Calu3 (cell line): ENCODE measurements around the gene SCO1. TPM values are rescaled to one million over a fixed set of nuclear protein-coding genes. Genes with fewer than 3 reads are reported as not detected.

Experiments used
- BruUV-seq: library from RNA; stranded (reverse); fragments of 400-500 nt; replicated peaks from 2 replicates; lab custom pipeline; 2021; lab: Mats Ljungman, UMichigan
- CTCF ChIA-PET: fragments of 300-600 bp; sonication (Branson Sonifier 250); formaldehyde crosslinking; loops from one replicate; lab custom pipeline; 2022; ENCODE audit warnings: antibody characterized with exemption; lab: Charles Lee
- DNase-seq: peaks from one replicate; pipeline ENCODE4 v3.0.0; 2022
- H3K27ac Mint-ChIP-seq: one replicate; pipeline ENCODE4 v1.8.0; 2022; ENCODE audit warnings: mixed read lengths; ENCODE audit not compliant: unreplicated experiment
- H3K27me3 Mint-ChIP-seq: one replicate; pipeline ENCODE4 v1.8.0; 2022; ENCODE audit warnings: mixed read lengths; ENCODE audit not compliant: unreplicated experiment
- H3K36me3 Mint-ChIP-seq: one replicate; pipeline ENCODE4 v1.8.0; 2022; ENCODE audit warnings: mild to moderate bottlenecking, moderate library complexity, mixed read lengths; ENCODE audit not compliant: insufficient read depth, unreplicated experiment
- H3K4me1 Mint-ChIP-seq: one replicate; pipeline ENCODE4 v1.8.0; 2022; ENCODE audit warnings: mild to moderate bottlenecking, low read depth, mixed read lengths; ENCODE audit not compliant: unreplicated experiment
- H3K4me3 Mint-ChIP-seq: one replicate; pipeline ENCODE4 v1.8.0; 2022; ENCODE audit warnings: mild to moderate bottlenecking, low read depth, moderate library complexity, mixed read lengths; ENCODE audit not compliant: unreplicated experiment
- H3K9me3 Mint-ChIP-seq: one replicate; pipeline ENCODE4 v1.8.0; 2022; ENCODE audit warnings: low read depth, mixed read lengths; ENCODE audit not compliant: unreplicated experiment
- intact Hi-C: fragments of 100-400 bp; cut with micrococcal nuclease; formaldehyde crosslinking; loops from one replicate; pipeline ENCODE4 v1.10.0; 2022; ENCODE audit not compliant: unreplicated experiment
- total RNA-seq: library from RNA; stranded (reverse); gene quantifications from 2 replicates; pipeline ENCODE4 v1.2.3, GENCODE V29; 2022
- TF ChIP-seq, protein P1 (sequence below): fragments of 200-600 bp; IDR thresholded peaks from one replicate; pipeline ENCODE4 v1.8.0; 2022; ENCODE audit warnings: antibody characterized with exemption; ENCODE audit not compliant: unreplicated experiment

SCO1 gene
- total RNA-seq, 1 experiment from 2014 or later = 27.4 TPM

GRCh38 chr17:10729334-10730193, 32.2 kb upstream of the SCO1 start, which contains the start of gene TMEM220:
TSS of gene TMEM220 (minus strand) at chr17:10730023. CDS start at chr17:10729851, 172 bp downstream.
- BruUV-seq = no TSS peak
- H3K4me3 Mint-ChIP-seq = peak within 1 kb of the TSS; percentile 66
- TF ChIP-seq, protein P1, sequence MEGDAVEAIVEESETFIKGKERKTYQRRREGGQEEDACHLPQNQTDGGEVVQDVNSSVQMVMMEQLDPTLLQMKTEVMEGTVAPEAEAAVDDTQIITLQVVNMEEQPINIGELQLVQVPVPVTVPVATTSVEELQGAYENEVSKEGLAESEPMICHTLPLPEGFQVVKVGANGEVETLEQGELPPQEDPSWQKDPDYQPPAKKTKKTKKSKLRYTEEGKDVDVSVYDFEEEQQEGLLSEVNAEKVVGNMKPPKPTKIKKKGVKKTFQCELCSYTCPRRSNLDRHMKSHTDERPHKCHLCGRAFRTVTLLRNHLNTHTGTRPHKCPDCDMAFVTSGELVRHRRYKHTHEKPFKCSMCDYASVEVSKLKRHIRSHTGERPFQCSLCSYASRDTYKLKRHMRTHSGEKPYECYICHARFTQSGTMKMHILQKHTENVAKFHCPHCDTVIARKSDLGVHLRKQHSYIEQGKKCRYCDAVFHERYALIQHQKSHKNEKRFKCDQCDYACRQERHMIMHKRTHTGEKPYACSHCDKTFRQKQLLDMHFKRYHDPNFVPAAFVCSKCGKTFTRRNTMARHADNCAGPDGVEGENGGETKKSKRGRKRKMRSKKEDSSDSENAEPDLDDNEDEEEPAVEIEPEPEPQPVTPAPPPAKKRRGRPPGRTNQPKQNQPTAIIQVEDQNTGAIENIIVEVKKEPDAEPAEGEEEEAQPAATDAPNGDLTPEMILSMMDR = no peak
- no peak for DNase-seq
- H3K27ac Mint-ChIP-seq = no peak within 1 kb of the TSS
- peaks cover 5% of the 10 kb centered on the region for H3K36me3 Mint-ChIP-seq
- peaks cover 14% of the 10 kb centered on the region for H3K4me1 Mint-ChIP-seq
- no peaks in the 10 kb centered on the region for H3K9me3 Mint-ChIP-seq
- peaks cover 43% of the 10 kb centered on the region for H3K27me3 Mint-ChIP-seq
- intact Hi-C loops = no loop called here
- CTCF ChIA-PET = interaction anchor here (0.8 kb wide), 1 partner anchor 11 kb away, joined by 4 read pairs; no protein-coding TSS in a partner anchor

DNA sequence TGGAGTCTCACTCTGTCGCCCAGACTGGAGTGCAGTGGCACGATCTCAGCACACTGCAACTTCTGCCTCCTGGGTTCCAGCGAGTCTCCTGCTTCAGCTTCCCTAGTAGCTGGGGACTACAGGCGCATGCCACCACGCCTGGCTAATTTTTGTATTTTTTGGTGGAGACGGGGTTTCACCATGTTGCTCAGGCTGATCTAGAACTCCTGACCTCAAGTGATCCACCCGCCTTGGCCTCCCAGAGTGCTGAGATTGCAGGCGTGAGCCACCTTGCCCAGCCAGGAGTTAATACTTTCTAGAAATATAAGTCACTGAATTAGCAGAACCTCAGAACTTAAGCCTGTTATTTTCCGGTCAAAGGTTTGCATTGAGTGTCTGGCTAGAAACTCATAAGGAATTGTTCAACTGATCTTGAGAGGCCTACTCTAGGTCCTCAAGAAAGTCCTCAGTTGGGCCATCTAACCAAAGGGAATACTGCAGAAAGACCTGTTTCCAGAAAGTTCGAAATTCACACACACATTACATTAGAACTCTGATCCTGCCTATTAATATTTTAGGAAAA, 31.1 kb upstream of the SCO1 start:
- no TSS peak for BruUV-seq
- no peak overlapping the region for H3K4me3 Mint-ChIP-seq
- CTCF ChIA-PET = no interaction called here

DNA sequence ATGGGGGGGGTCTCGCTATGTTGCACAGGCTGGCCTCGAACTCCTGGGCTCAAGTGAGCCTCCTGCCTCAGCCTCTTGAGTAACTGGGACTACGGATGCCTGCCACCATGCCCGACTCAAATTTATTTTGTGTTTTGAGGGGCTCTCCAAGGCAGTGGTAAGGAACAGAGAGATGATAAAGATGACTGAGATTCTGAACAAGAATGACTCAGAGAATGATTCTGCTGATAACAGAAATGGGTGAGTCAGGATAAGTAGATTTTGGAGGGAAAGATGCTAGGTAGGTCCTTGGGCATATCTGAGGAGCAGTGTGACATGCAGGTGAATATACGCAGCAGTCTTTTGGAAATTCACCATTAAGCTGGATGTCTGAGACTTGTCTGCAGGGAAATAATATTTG, 29.9 kb upstream of the SCO1 start:
- Mint-ChIP-seq H3K4me1 (peaks cover 14% of the 10 kb centered on the region), H3K27me3 (peaks cover 21% of the 10 kb centered on the region), H3K27ac (no peak overlapping the region), H3K36me3 (peaks cover 5% of the 10 kb centered on the region), H3K4me3 (no peak overlapping the region), H3K9me3 (no peaks in the 10 kb centered on the region)
- DNase-seq = no peak
- CTCF ChIA-PET = no interaction called here
- BruUV-seq = no TSS peak
- intact Hi-C loops = no loop called here
- TF ChIP-seq, protein P1 = no peak

More for the DNA sequence above, 31.1 kb upstream of the SCO1 start:
- H3K4me1 Mint-ChIP-seq = peaks cover 14% of the 10 kb centered on the region
- H3K27me3 Mint-ChIP-seq = peaks cover 32% of the 10 kb centered on the region
- intact Hi-C loops = no loop called here
- no peaks in the 10 kb centered on the region for H3K9me3 Mint-ChIP-seq
- no peak overlapping the region for H3K27ac Mint-ChIP-seq
- peaks cover 5% of the 10 kb centered on the region for H3K36me3 Mint-ChIP-seq
- TF ChIP-seq, protein P1 = no peak
- DNase-seq = no peak

- Mint-ChIP-seq H3K9me3 (no peaks in the 10 kb centered on the region), H3K27me3 (peaks cover 18% of the 10 kb centered on the region), H3K4me1 (peaks cover 14% of the 10 kb centered on the region), H3K27ac (no peak overlapping the region), H3K4me3 (no peak overlapping the region), H3K36me3 (peaks cover 5% of the 10 kb centered on the region)
- DNase-seq = no peak
- intact Hi-C loops = no loop called here
- CTCF ChIA-PET = interaction anchor here (1.3 kb wide), 1 partner anchor 11 kb away, joined by 4 read pairs; no protein-coding TSS in a partner anchor
- no TSS peak for BruUV-seq
- TF ChIP-seq, protein P1 = no peak
Measured at GRCh38 chr17:10726196-10726595, 28.9 kb upstream of the SCO1 start.
